CD14-positive monocyte (primary cell): Measurements from ENCODE around the gene LHX4. TPM values are rescaled to one million over a fixed set of nuclear protein-coding genes. Genes with fewer than 3 reads are reported as not detected.
A peak's percentile ranks its signal among the peaks of the same experiment; 100 is the strongest.

Experiments used
- DNase-seq, 3 donors: peaks; one replicate each; pipeline ENCODE4 v3.0.0-alpha.2; 2011 to 2022
- H2AFZ ChIP-seq: 2 replicates; pipeline ENCODE4 v1.6.0; 2012; ENCODE audit warnings: mild to moderate bottlenecking, low read depth, low read length, inconsistent platforms; ENCODE audit not compliant: insufficient read depth, poor library complexity, severe bottlenecking
- H3K27ac ChIP-seq, 2 donors: 1 replicate in 1 of 2; 2 replicates in 1 of 2; pipeline ENCODE4 v1.5.1; 2012 to 2013; ENCODE audit warnings: low read length in 2 of 2, control low read depth in 1 of 2, inconsistent platforms in 1 of 2, low read depth in 1 of 2, mild to moderate bottlenecking in 1 of 2
- H3K27me3 ChIP-seq, 2 donors: one replicate each; pipeline versions ENCODE4 v1.6.0 to v1.6.1; 2011 to 2013; ENCODE audit warnings: low read length in 2 of 2; ENCODE audit not compliant: control insufficient read depth in 2 of 2, insufficient read depth in 2 of 2
- H3K36me3 ChIP-seq, 2 donors: replicated peaks in 1 of 2; 1 replicate in 1 of 2; 2 replicates in 1 of 2; pipeline versions ENCODE4 v1.5.1 to v1.6.1; 2012 to 2013; ENCODE audit warnings: low read length in 2 of 2, control low read depth in 1 of 2, inconsistent platforms in 1 of 2, mild to moderate bottlenecking in 1 of 2; ENCODE audit not compliant: insufficient read depth in 2 of 2, control insufficient read depth in 1 of 2
- H3K4me1 ChIP-seq, 2 donors: 1 replicate in 1 of 2; 2 replicates in 1 of 2; pipeline versions ENCODE4 v1.5.1 to v1.6.1; 2012 to 2013; ENCODE audit warnings: low read length in 2 of 2, control low read depth in 1 of 2, inconsistent platforms in 1 of 2, mild to moderate bottlenecking in 1 of 2, moderate library complexity in 1 of 2; ENCODE audit not compliant: insufficient read depth in 2 of 2, control insufficient read depth in 1 of 2
- H3K4me2 ChIP-seq: replicated peaks from 2 replicates; pipeline ENCODE3; 2012; ENCODE audit warnings: low read length, moderate library complexity, mild to moderate bottlenecking; ENCODE audit not compliant: poor library complexity, severe bottlenecking; ENCODE audit errors: extremely low read depth
- H3K4me3 ChIP-seq, 3 experiments: fragments of 200-600 bp in 1 of 3; sonication (generic) in 1 of 3; replicated peaks in 1 of 3; 1 replicate in 2 of 3; 2 replicates in 1 of 3; pipeline ENCODE4 v1.5.1; 2011 to 2013; ENCODE audit warnings: low read length in 3 of 3, mild to moderate bottlenecking in 3 of 3, control low read depth in 2 of 3, low read depth in 2 of 3, inconsistent platforms in 1 of 3, moderate library complexity in 1 of 3
- H3K79me2 ChIP-seq: 2 replicates; pipeline ENCODE4 v1.6.0; 2012; ENCODE audit warnings: mild to moderate bottlenecking, control low read depth, inconsistent platforms, low read length, moderate library complexity; ENCODE audit not compliant: insufficient read depth
- H3K9ac ChIP-seq: 2 replicates; pipeline ENCODE4 v1.6.0; 2017; ENCODE audit warnings: low read length, mild to moderate bottlenecking; ENCODE audit not compliant: insufficient read depth, poor library complexity, severe bottlenecking
- H3K9me3 ChIP-seq, 2 donors: replicated peaks in 1 of 2; 1 replicate in 1 of 2; 2 replicates in 1 of 2; pipeline versions ENCODE4 v1.5.1 to v1.6.1; 2012 to 2013; ENCODE audit warnings: low read length in 2 of 2, control low read depth in 1 of 2; ENCODE audit not compliant: control insufficient read depth in 1 of 2, insufficient read depth in 1 of 2
- H4K20me1 ChIP-seq: 2 replicates; pipeline ENCODE4 v1.6.0; 2012; ENCODE audit warnings: mild to moderate bottlenecking, low read length, control low read depth, moderate library complexity; ENCODE audit not compliant: insufficient read depth
- H3K27ac Mint-ChIP-seq, 7 donors: one replicate each; pipeline ENCODE4 v1.8.0; 2020; ENCODE audit warnings: mild to moderate bottlenecking in 7 of 7, mixed read lengths in 7 of 7, moderate library complexity in 6 of 7, inconsistent platforms in 2 of 7
- H3K27me3 Mint-ChIP-seq, 3 donors: one replicate each; pipeline ENCODE4 v1.8.0; 2021 to 2022; ENCODE audit warnings: low read depth in 3 of 3, mild to moderate bottlenecking in 3 of 3, mixed read lengths in 3 of 3, moderate library complexity in 3 of 3, inconsistent platforms in 1 of 3
- H3K36me3 Mint-ChIP-seq, 2 donors: one replicate each; pipeline ENCODE4 v1.8.0; 2020; ENCODE audit warnings: mixed read lengths in 2 of 2, inconsistent platforms in 1 of 2, mild to moderate bottlenecking in 1 of 2
- H3K4me1 Mint-ChIP-seq: one replicate; pipeline ENCODE4 v1.8.0; 2020; ENCODE audit warnings: mild to moderate bottlenecking, mixed read lengths
- H3K4me3 Mint-ChIP-seq, 2 donors: one replicate each; pipeline ENCODE4 v1.8.0; 2020; ENCODE audit warnings: mild to moderate bottlenecking in 2 of 2, mixed read lengths in 2 of 2, moderate library complexity in 1 of 2
- H3K9me3 Mint-ChIP-seq, 7 donors: one replicate each; pipeline ENCODE4 v1.8.0; 2020 to 2022; ENCODE audit warnings: mixed read lengths in 7 of 7, mild to moderate bottlenecking in 6 of 7, moderate library complexity in 6 of 7, inconsistent platforms in 2 of 7
- WGBS: methylation state at CpG from one replicate; pipeline ENCODE4 v1.1.5; 2013; ENCODE audit warnings: missing lambda C conversion rate; ENCODE audit not compliant: insufficient coverage; 5-methylcytosine and 5-hydroxymethylcytosine counted together
- intact Hi-C, 2 donors: fragments of 100-400 bp; cut with micrococcal nuclease; formaldehyde crosslinking; loops; one replicate each; pipeline versions ENCODE4 v1.15.0 to v1.15.1; 2023
- polyA plus RNA-seq, 3 donors: library from polyadenylated mRNA; depleted of rRNA in 1 of 3; unstranded in 2 of 3; stranded (reverse) in 1 of 3; fragments of 300-500 nt in 2 of 3; fragments of >200 nt in 1 of 3; fragmentation: Illumina TruSeq in 2 of 3; gene quantifications; 1 replicate in 2 of 3; 2 replicates in 1 of 3; pipeline ENCODE4 v1.2.3, GENCODE V29; 2012 to 2021
- TF ChIP-seq, protein P1 (sequence below): fragments of 200-600 bp; IDR thresholded peaks from one replicate; pipeline ENCODE4 v1.8.0; 2022; ENCODE audit warnings: antibody characterized with exemption, mild to moderate bottlenecking

LHX4 gene
- polyA plus RNA-seq, 3 donors: not detected

DNA sequence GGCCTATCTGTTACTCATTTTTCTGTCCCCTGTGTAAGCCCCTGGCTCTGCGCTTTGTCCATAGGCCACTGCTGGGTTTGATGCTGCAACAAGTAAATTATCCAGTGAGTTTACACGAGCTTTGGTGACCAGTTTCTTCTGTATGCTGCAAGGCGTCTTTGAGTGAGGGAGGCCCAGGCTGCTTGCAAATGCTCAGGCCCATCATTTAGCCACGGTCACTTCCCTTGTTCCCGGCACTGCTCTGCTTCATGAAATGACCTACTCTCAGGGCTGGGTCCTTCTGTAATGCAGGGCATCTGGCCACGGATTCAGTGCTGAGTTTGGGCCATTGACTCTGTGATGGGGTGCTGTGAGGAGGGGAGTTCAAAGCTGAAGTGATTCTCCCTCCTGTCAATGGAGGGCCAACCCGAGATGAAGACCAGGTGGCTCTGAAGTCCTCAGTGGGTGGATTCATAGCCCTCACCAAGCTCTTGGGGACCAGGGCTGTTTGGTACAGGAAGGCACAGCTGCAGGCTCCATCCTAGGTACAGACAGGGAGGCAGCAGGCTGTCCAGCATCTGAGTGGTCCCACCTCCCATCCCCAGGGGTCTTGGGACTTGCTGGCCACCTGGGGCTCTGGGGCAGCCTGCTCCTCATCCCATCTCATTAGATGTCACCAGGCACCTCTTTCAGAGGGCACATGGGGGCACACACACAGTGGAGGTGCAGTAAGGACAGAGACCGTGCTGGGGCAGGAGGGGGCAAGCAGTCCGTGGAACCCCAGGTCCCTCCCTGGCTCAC, 21.7 kb downstream of the LHX4 start:
- Histone ChIP-seq H4K20me1 (no peaks in the 10 kb centered on the region), H3K27me3 (no peaks in the 10 kb centered on the region), H3K79me2 (no peaks in the 10 kb centered on the region), H3K4me1 (peaks cover 20 to 31% of the 10 kb centered on the region in 2 donors), H3K36me3 (no peaks in the 10 kb centered on the region), H2AFZ (no peak overlapping the region), H3K4me2 (no peak overlapping the region), H3K27ac (no peak overlapping the region), H3K9me3 (no peaks in the 10 kb centered on the region), H3K4me3 (no peak overlapping the region), H3K9ac (no peak overlapping the region)
- no peak for DNase-seq
- H3K36me3 Mint-ChIP-seq: no peaks in the 10 kb centered on the region
- TF ChIP-seq, protein P1, sequence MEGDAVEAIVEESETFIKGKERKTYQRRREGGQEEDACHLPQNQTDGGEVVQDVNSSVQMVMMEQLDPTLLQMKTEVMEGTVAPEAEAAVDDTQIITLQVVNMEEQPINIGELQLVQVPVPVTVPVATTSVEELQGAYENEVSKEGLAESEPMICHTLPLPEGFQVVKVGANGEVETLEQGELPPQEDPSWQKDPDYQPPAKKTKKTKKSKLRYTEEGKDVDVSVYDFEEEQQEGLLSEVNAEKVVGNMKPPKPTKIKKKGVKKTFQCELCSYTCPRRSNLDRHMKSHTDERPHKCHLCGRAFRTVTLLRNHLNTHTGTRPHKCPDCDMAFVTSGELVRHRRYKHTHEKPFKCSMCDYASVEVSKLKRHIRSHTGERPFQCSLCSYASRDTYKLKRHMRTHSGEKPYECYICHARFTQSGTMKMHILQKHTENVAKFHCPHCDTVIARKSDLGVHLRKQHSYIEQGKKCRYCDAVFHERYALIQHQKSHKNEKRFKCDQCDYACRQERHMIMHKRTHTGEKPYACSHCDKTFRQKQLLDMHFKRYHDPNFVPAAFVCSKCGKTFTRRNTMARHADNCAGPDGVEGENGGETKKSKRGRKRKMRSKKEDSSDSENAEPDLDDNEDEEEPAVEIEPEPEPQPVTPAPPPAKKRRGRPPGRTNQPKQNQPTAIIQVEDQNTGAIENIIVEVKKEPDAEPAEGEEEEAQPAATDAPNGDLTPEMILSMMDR: no peak
- peaks cover 3 to 15% (median 11%) of the 10 kb centered on the region in 3 donors for H3K27me3 Mint-ChIP-seq
- H3K4me1 Mint-ChIP-seq: peaks cover 21% of the 10 kb centered on the region
- peaks cover 0 to 3% (median 0%) of the 10 kb centered on the region in 7 donors for H3K9me3 Mint-ChIP-seq
- no peak overlapping the region for H3K4me3 Mint-ChIP-seq
- H3K27ac Mint-ChIP-seq: peak overlapping the region in 2 of 7 donors; percentile 31 to 47
- intact Hi-C loops: loop anchor here (2.0 to 5.0 kb wide), 3 partner anchors 165 to 231 kb away; no protein-coding TSS in a partner anchor
- WGBS: 92% methylated on average over 8 of the region's 9 CpGs

DNA sequence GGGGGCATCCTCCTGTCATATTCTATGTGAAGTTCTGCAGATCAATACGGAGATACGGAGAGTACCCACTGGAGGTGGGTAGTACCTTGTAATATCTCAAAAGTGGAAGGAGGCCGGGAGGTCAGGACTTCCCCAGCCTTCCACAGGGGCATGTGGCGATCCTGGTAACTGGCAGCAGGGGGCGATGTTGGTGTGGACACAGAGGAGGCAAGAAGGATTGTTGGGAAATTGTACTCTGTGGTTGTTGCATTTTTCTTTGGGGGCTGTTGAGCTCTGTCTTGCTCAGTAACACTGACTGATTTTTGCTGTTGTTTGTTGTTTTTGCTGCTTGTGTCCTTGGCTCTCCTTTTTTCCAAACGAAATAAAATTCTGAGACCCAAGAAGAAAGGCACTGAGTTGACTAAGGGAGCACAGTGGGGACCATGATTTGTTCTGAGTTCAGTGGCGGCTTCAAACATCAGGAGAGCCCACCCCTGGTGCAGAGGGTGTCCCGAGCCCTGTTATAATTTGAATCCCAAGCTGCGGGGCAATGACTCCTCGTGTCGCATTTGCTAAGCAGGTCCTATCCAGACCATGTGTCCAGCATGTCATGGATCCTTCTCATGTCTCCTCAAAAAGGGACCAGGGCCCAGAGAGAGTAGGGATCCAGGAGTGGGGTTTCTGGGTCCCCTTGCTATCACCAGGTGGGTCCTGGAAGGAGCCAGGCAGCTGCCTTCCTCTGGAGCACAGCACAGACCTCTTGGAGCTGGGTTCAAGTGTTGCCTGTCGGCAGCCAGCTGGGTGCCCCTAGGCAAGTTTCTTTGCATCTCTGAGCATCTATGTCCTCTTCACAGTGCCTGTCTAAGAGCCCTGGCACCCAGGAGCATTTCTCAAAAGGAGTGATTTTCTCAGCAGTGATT, 22.8 kb downstream of the LHX4 start:
- no peaks in the 10 kb centered on the region for H3K36me3 ChIP-seq
- H3K79me2 ChIP-seq: no peaks in the 10 kb centered on the region
- no peaks in the 10 kb centered on the region for H3K9me3 ChIP-seq
- WGBS: 69% methylated on average over 11 of the region's 12 CpGs
- no peak overlapping the region for H3K9ac ChIP-seq
- no peak overlapping the region for H3K27ac ChIP-seq
- H3K27me3 ChIP-seq: no peaks in the 10 kb centered on the region
- peaks cover 14 to 22% of the 10 kb centered on the region in 2 donors for H3K4me1 ChIP-seq
- intact Hi-C loops: loop anchor here (2.0 to 5.0 kb wide), 3 partner anchors 164 to 230 kb away; no protein-coding TSS in a partner anchor
- peaks cover 9 to 15% (median 12%) of the 10 kb centered on the region in 3 donors for H3K27me3 Mint-ChIP-seq
- TF ChIP-seq, protein P1: peak; percentile 93
- peak overlapping the region; percentile 16 for H2AFZ ChIP-seq
- H3K4me3 ChIP-seq: no peak overlapping the region
- no peaks in the 10 kb centered on the region for H4K20me1 ChIP-seq
- no peak overlapping the region for H3K4me2 ChIP-seq
- H3K27ac Mint-ChIP-seq: peak overlapping the region in 4 of 7 donors; percentile 16 to 76 (median 36)
- H3K4me1 Mint-ChIP-seq: peaks cover 14% of the 10 kb centered on the region
- peaks cover 0 to 3% (median 0%) of the 10 kb centered on the region in 7 donors for H3K9me3 Mint-ChIP-seq
- H3K36me3 Mint-ChIP-seq: no peaks in the 10 kb centered on the region
- DNase-seq: peak; percentile 72 to 82 (median 76)
- H3K4me3 Mint-ChIP-seq: peak overlapping the region in 1 of 2 donors; percentile 46
